Measurements from ENCODE around the gene PPP1R18.

The PPP1R18 gene

GRCh38 chr6:30711758-30712380 is 25.4 kb upstream of the PPP1R18 start:
- H3K36me3 ChIP-seq (ENCODE audit: low read length), result peaks cover 6% of the 10 kb centered on the region; the same call in 1 of the 2 replicates
- TF ChIP-seq EZH2phosphoT487 (conservative IDR thresholded peaks at IDR 0.05; ENCODE audit: low read length), result no peak
- no peak for TF ChIP-seq CTCF (IDR thresholded peaks at IDR 0.05; ENCODE audit: insufficient read depth, low read length, poor library complexity, severe bottlenecking)

GRCh38 chr6:30709101-30709868 is 22.8 kb upstream of the PPP1R18 start:
- H3K9me3 ChIP-seq (ENCODE audit: insufficient read depth, low read length), result no peaks in the 10 kb centered on the region
- no peak overlapping the region for H2AFZ ChIP-seq (ENCODE audit: low read depth, low read length, severe bottlenecking)
- 0 out of 2 replicates have a peak, but pooled peaks cover 4% of the 10 kb centered on the region for H3F3A ChIP-seq (ENCODE audit: insufficient read depth)
- no peak overlapping the region for H3K4me2 ChIP-seq (ENCODE audit: low read depth, low read length, poor library complexity, severe bottlenecking)
- TF ChIP-seq CTCF (IDR thresholded peaks at IDR 0.05; ENCODE audit: insufficient read depth, low read length, poor library complexity, severe bottlenecking) (no peak), EZH2phosphoT487 (conservative IDR thresholded peaks at IDR 0.05; ENCODE audit: low read length) (no peak)
- no peaks in the 10 kb centered on the region for H3K79me2 ChIP-seq (ENCODE audit: insufficient read depth, low read length)
- no peaks in the 10 kb centered on the region for H4K20me1 ChIP-seq (ENCODE audit: low read depth, low read length)
- no peaks in the 10 kb centered on the region for H3K27me3 ChIP-seq (ENCODE audit: low read length)
- no peaks in the 10 kb centered on the region for H3K9me2 ChIP-seq (replicated peaks; ENCODE audit: insufficient read depth, low read length)
- no peak overlapping the region for H3K4me3 ChIP-seq (ENCODE audit: insufficient read depth, low read length, poor library complexity, severe bottlenecking)
- H3K27ac ChIP-seq (ENCODE audit: low read depth, low read length), result no peak overlapping the region
- peaks cover 6% of the 10 kb centered on the region; the same call in 1 of the 2 replicates for H3K36me3 ChIP-seq (ENCODE audit: low read length)
- H3K9ac ChIP-seq (ENCODE audit: low read length), result no peak overlapping the region

More at GRCh38 chr6:30711758-30712380, 25.4 kb upstream of the PPP1R18 start:
- no peaks in the 10 kb centered on the region for H4K20me1 ChIP-seq (ENCODE audit: low read depth, low read length)
- no peaks in the 10 kb centered on the region for H3K79me2 ChIP-seq (ENCODE audit: insufficient read depth, low read length)
- no peak overlapping the region for H3K9ac ChIP-seq (ENCODE audit: low read length)
- no peak overlapping the region for H3K4me3 ChIP-seq (ENCODE audit: insufficient read depth, low read length, poor library complexity, severe bottlenecking)
- H3K4me2 ChIP-seq (ENCODE audit: low read depth, low read length, poor library complexity, severe bottlenecking), result no peak overlapping the region
- peaks cover 24% of the 10 kb centered on the region for H3F3A ChIP-seq (ENCODE audit: insufficient read depth)
- H3K27me3 ChIP-seq (ENCODE audit: low read length), result no peaks in the 10 kb centered on the region
- no peaks in the 10 kb centered on the region for H3K9me3 ChIP-seq (ENCODE audit: insufficient read depth, low read length)
- H3K9me2 ChIP-seq (replicated peaks; ENCODE audit: insufficient read depth, low read length), result no peaks in the 10 kb centered on the region
- no peak overlapping the region for H2AFZ ChIP-seq (ENCODE audit: low read depth, low read length, severe bottlenecking)
- H3K27ac ChIP-seq (ENCODE audit: low read depth, low read length), result no peak overlapping the region

DNA sequence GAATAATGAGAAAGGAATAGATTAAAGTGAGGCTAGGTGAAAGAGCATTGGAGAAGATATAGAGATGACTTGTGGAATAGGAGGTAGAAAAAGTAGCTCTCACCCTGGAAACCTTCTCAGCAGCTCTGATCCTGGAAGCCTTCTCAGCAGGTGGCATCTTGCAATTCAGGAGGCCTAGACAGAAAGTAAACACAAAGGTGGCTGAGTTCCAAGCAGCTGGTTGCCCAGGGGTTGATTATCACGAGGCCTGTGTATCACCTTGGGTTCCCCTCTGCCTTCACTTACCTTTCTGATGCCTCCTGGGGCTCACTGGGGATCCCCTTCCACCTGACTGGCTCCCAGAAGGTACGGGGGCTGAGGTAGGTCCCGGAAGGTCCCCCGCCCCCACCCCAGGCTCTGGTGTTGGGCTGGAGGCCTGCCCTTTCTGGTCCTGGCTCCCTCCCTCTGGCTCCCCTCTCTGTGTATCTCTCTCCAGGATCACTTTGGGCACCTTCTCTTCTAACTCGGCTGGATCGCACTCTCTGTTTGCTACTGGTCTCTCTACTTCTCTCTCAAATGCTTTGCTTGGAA is 20.9 kb upstream of the PPP1R18 start:
- TF ChIP-seq EZH2phosphoT487 (conservative IDR thresholded peaks at IDR 0.05; ENCODE audit: low read length) (no peak), CTCF (IDR thresholded peaks at IDR 0.05; ENCODE audit: insufficient read depth, low read length, poor library complexity, severe bottlenecking) (no peak)
- no peaks in the 10 kb centered on the region for H3K27me3 ChIP-seq (ENCODE audit: low read length)
- no peak overlapping the region for H3K27ac ChIP-seq (ENCODE audit: low read depth, low read length)
- no peaks in the 10 kb centered on the region for H3K9me3 ChIP-seq (ENCODE audit: insufficient read depth, low read length)
- H3F3A ChIP-seq (ENCODE audit: insufficient read depth), result 0 out of 2 replicates have a peak, but pooled peaks cover 4% of the 10 kb centered on the region
- H3K9ac ChIP-seq (ENCODE audit: low read length), result peak overlapping the region; percentile 13; the same call in 1 of the 2 replicates
- no peaks in the 10 kb centered on the region for H4K20me1 ChIP-seq (ENCODE audit: low read depth, low read length)
- H2AFZ ChIP-seq (ENCODE audit: low read depth, low read length, severe bottlenecking), result no peak overlapping the region
- H3K36me3 ChIP-seq (ENCODE audit: low read length), result peaks cover 2% of the 10 kb centered on the region; the same call in 1 of the 2 replicates
- no peaks in the 10 kb centered on the region for H3K9me2 ChIP-seq (replicated peaks; ENCODE audit: insufficient read depth, low read length)
- H3K4me3 ChIP-seq (ENCODE audit: insufficient read depth, low read length, poor library complexity, severe bottlenecking), result no peak overlapping the region
- no peaks in the 10 kb centered on the region for H3K79me2 ChIP-seq (ENCODE audit: insufficient read depth, low read length)
- H3K4me2 ChIP-seq (ENCODE audit: low read depth, low read length, poor library complexity, severe bottlenecking), result no peak overlapping the region

Measured in SU-DHL-6 (cell line).